Stomach (tissue), 9 donors: ENCODE data around the gene PLEKHA6. TPM values are rescaled to one million over a fixed set of nuclear protein-coding genes. Genes with fewer than 3 reads are reported as not detected.
A peak's percentile ranks its signal among the peaks of the same experiment; 100 is the strongest.

Source experiments
- DNase-seq, 2 donors: peaks; one replicate each; pipeline versions ENCODE4 v3.0.0 to v3.0.0-alpha.2; 2013 to 2019
- H3K27ac ChIP-seq, 5 donors: fragments of 200-600 bp in 4 of 5; sonication (generic) in 4 of 5; one replicate each; pipeline ENCODE4 v1.5.1; 2013 to 2019; ENCODE audit warnings: mild to moderate bottlenecking in 1 of 5, moderate library complexity in 1 of 5
- H3K27me3 ChIP-seq, 3 donors: fragments of 200-600 bp; sonication (generic); one replicate each; pipeline ENCODE4 v1.5.1; 2017 to 2019; ENCODE audit warnings: mixed run types in 1 of 3
- H3K36me3 ChIP-seq, 4 donors: fragments of 200-600 bp; sonication (generic); 1 replicate in 3 of 4; 2 replicates in 1 of 4; pipeline ENCODE4 v1.5.1; 2016 to 2019
- H3K4me1 ChIP-seq, 4 donors: fragments of 200-600 bp; sonication (generic); one replicate each; pipeline ENCODE4 v1.5.1; 2016 to 2019
- H3K4me3 ChIP-seq, 4 donors: fragments of 200-600 bp; sonication (generic) in 3 of 4; one replicate each; pipeline ENCODE4 v1.5.1; 2016 to 2019; ENCODE audit warnings: mild to moderate bottlenecking in 1 of 4
- H3K9me3 ChIP-seq, 4 donors: fragments of 200-600 bp; sonication (generic); one replicate each; pipeline ENCODE4 v1.5.1; 2016 to 2019
- CTCF ChIP-seq, 7 experiments: fragments of 450-650 bp in 4 of 7; fragments of 200-600 bp in 3 of 7; sonication (generic) in 3 of 7; IDR thresholded peaks; one replicate each; pipeline ENCODE4 v1.5.1; 2016 to 2019; ENCODE audit warnings: antibody characterized with exemption in 7 of 7, control low read depth in 2 of 7, mild to moderate bottlenecking in 1 of 7
- EP300 ChIP-seq: sonication (generic); formaldehyde crosslinking; IDR thresholded peaks from one replicate; pipeline ENCODE4 v1.6.1; 2017; ENCODE audit warnings: antibody characterized with exemption
- POLR2A ChIP-seq, 4 donors: fragments of 450-650 bp; IDR thresholded peaks; one replicate each; pipeline ENCODE4 v1.6.1; 2016; ENCODE audit warnings: antibody characterized with exemption in 4 of 4, control low read depth in 2 of 4, mild to moderate bottlenecking in 1 of 4, moderate library complexity in 1 of 4
- POLR2AphosphoS5 ChIP-seq, 3 donors: sonication (generic); formaldehyde crosslinking; IDR thresholded peaks; one replicate each; pipeline ENCODE4 v1.6.1; 2016; ENCODE audit warnings: antibody characterized with exemption in 3 of 3
- WGBS, 5 donors: extraction: QIAGEN DNeasy Blood & Tissue Kit in 3 of 5; methylation state at CpG; one replicate each; pipeline versions ENCODE4 v1.1.5 to v1.1.7; 2013 to 2018; 5-methylcytosine and 5-hydroxymethylcytosine counted together
- intact Hi-C: fragments of 100-400 bp; cut with DNase I; formaldehyde crosslinking; loops from one replicate; pipeline ENCODE4 v1.15.1; 2023; ENCODE audit warnings: low total_unique reads
- polyA plus RNA-seq, 3 donors: library from polyadenylated mRNA; stranded (reverse); fragments of 200-250 nt; gene quantifications; one replicate each; pipeline ENCODE4 v1.2.3, GENCODE V29; 2013
- total RNA-seq, 5 donors: library from RNA; depleted of rRNA; stranded (reverse); fragments of >200 nt; gene quantifications; one replicate each; pipeline versions ENCODE4 v1.1.0 to v1.2.3, GENCODE V29; 2014 to 2016
- donor health status: healthy with polysubstance abuse.
- donor health status: Bipolar disorder and iron deficiency.
- donor health status: healthy.

PLEKHA6 gene
- total and polyA plus RNA-seq, 8 donors: 6.4 to 97.9 (median 34.8) TPM

GRCh38 chr1:204348722-204349121 lies 11.0 kb downstream of the PLEKHA6 start:
- H3K27me3 ChIP-seq: no peaks in the 10 kb centered on the region
- peaks cover 26 to 72% (median 53%) of the 10 kb centered on the region in 4 donors for H3K4me1 ChIP-seq
- WGBS, 5 donors: 11 to 22% (median 15%) methylated on average over 6 of the region's 6 CpGs
- no peak for TF ChIP-seq POLR2A (IDR thresholded peaks at IDR 0.05)
- peak in 2 of 3 donors; percentile 31 to 63 for TF ChIP-seq POLR2AphosphoS5 (IDR thresholded peaks at IDR 0.05)
- H3K9me3 ChIP-seq: no peaks in the 10 kb centered on the region
- peak overlapping the region in 1 of 4 donors; percentile 19 for H3K4me3 ChIP-seq
- H3K27ac ChIP-seq: peak overlapping the region; percentile 63 to 82 (median 78)
- DNase-seq: peak; percentile 54 to 95
- H3K36me3 ChIP-seq: no peaks in the 10 kb centered on the region
- intact Hi-C loops: no loop called here

GRCh38 chr1:204348242-204348641 lies 11.5 kb downstream of the PLEKHA6 start:
- Histone ChIP-seq H3K27me3 (no peaks in the 10 kb centered on the region), H3K4me1 (peaks cover 26 to 72% (median 53%) of the 10 kb centered on the region in 4 donors), H3K27ac (peak overlapping the region; percentile 63 to 82 (median 78)), H3K4me3 (peak overlapping the region in 1 of 4 donors; percentile 19), H3K36me3 (no peaks in the 10 kb centered on the region), H3K9me3 (no peaks in the 10 kb centered on the region)
- WGBS, 5 donors: 24 to 52% (median 26%) methylated on average over 6 of the region's 6 CpGs
- intact Hi-C loops: no loop called here
- TF ChIP-seq CTCF (IDR thresholded peaks at IDR 0.05) (no peak), POLR2AphosphoS5 (IDR thresholded peaks at IDR 0.05) (peak in 2 of 3 donors; percentile 54 to 65)
- peak; percentile 44 to 79 for DNase-seq

GRCh38 chr1:204345941-204346645 lies 13.6 kb downstream of the PLEKHA6 start:
- H3K27me3 ChIP-seq: no peaks in the 10 kb centered on the region
- peak overlapping the region in 2 of 5 donors; percentile 1 to 8 for H3K27ac ChIP-seq
- TF ChIP-seq POLR2A (IDR thresholded peaks at IDR 0.05) (no peak), EP300 (no peak), CTCF (IDR thresholded peaks at IDR 0.05) (no peak), POLR2AphosphoS5 (IDR thresholded peaks at IDR 0.05) (no peak)
- intact Hi-C loops: no loop called here
- H3K4me3 ChIP-seq: no peak overlapping the region
- peaks cover 23 to 77% (median 49%) of the 10 kb centered on the region in 4 donors for H3K4me1 ChIP-seq
- 73 to 91% (median 83%) methylated on average over 5 to 6 of the region's 6 CpGs for WGBS, 5 donors
- H3K36me3 ChIP-seq: no peaks in the 10 kb centered on the region
- no peak for DNase-seq
- no peaks in the 10 kb centered on the region for H3K9me3 ChIP-seq

GRCh38 chr1:204345438-204345841 lies 14.3 kb downstream of the PLEKHA6 start:
- Histone ChIP-seq H3K4me1 (peaks cover 16 to 77% (median 45%) of the 10 kb centered on the region in 4 donors), H3K4me3 (no peak overlapping the region), H3K27me3 (no peaks in the 10 kb centered on the region), H3K27ac (no peak overlapping the region), H3K36me3 (no peaks in the 10 kb centered on the region), H3K9me3 (no peaks in the 10 kb centered on the region)
- intact Hi-C loops: no loop called here
- DNase-seq: no peak
- TF ChIP-seq CTCF (IDR thresholded peaks at IDR 0.05) (no peak), POLR2A (IDR thresholded peaks at IDR 0.05) (no peak), POLR2AphosphoS5 (IDR thresholded peaks at IDR 0.05) (no peak), EP300 (no peak)
- 64 to 75% (median 67%) methylated on average over 5 of the region's 5 CpGs for WGBS, 5 donors
